Lower leg skin (tissue), 3 donors: Measurements from ENCODE around the gene LILRB2.

Experiments
- CTCF ChIP-seq, 3 donors: fragments of 450-650 bp; IDR thresholded peaks; one replicate each; pipeline ENCODE4 v1.5.1; 2016; ENCODE audit warnings: antibody characterized with exemption in 3 of 3, mild to moderate bottlenecking in 3 of 3, moderate library complexity in 2 of 3
- POLR2A ChIP-seq, 2 donors: fragments of 450-650 bp; IDR thresholded peaks; one replicate each; pipeline ENCODE4 v1.6.1; 2016 to 2017; ENCODE audit warnings: antibody characterized with exemption in 2 of 2, mild to moderate bottlenecking in 1 of 2, moderate library complexity in 1 of 2

GRCh38 chr19:54319892-54320670 lies 39.2 kb upstream of the LILRB2 start:
- TF ChIP-seq CTCF (IDR thresholded peaks at IDR 0.05) (no peak), POLR2A (IDR thresholded peaks at IDR 0.05) (no peak)
